Measurements from ENCODE around the gene UBASH3B.

UBASH3B gene

GRCh38 chr11:122785031-122785541, 129.6 kb downstream of the UBASH3B start:
- no peak for DNase-seq (ENCODE audit: low spot score)

- no peak for DNase-seq (ENCODE audit: low spot score)
Observed at GRCh38 chr11:122786896-122787295, 131.4 kb downstream of the UBASH3B start.

- DNase-seq (ENCODE audit: low spot score): no peak
Observed at GRCh38 chr11:122788781-122789535, 133.4 kb downstream of the UBASH3B start.

GRCh38 chr11:122789907-122790306, 134.4 kb downstream of the UBASH3B start:
- DNase-seq (ENCODE audit: low spot score): no peak

- DNase-seq (ENCODE audit: low spot score): no peak
Observed at GRCh38 chr11:122791411-122791810, 135.9 kb downstream of the UBASH3B start.

- no peak for DNase-seq (ENCODE audit: low spot score)
Observed at GRCh38 chr11:122791836-122792235, 136.3 kb downstream of the UBASH3B start.

GRCh38 chr11:122793515-122793914, 138.0 kb downstream of the UBASH3B start:
- no peak for DNase-seq (ENCODE audit: low spot score)

- DNase-seq (ENCODE audit: low spot score): no peak
Observed at GRCh38 chr11:122795307-122795706, 139.8 kb downstream of the UBASH3B start.

GRCh38 chr11:122796128-122796717, 140.7 kb downstream of the UBASH3B start:
- peak; percentile 65 for DNase-seq (ENCODE audit: low spot score)

GRCh38 chr11:122797651-122798050, 142.1 kb downstream of the UBASH3B start:
- DNase-seq (ENCODE audit: low spot score): no peak

- no peak for DNase-seq (ENCODE audit: low spot score)
Observed at GRCh38 chr11:122799406-122800105, 144.0 kb downstream of the UBASH3B start.

GRCh38 chr11:122802876-122803275, 147.4 kb downstream of the UBASH3B start:
- no peak for DNase-seq (ENCODE audit: low spot score)

GRCh38 chr11:122803306-122803705, 147.8 kb downstream of the UBASH3B start:
- no peak for DNase-seq (ENCODE audit: low spot score)

GRCh38 chr11:122803716-122804115, 148.2 kb downstream of the UBASH3B start:
- DNase-seq (ENCODE audit: low spot score): no peak

- no peak for DNase-seq (ENCODE audit: low spot score)
Observed at GRCh38 chr11:122804161-122804560, 148.6 kb downstream of the UBASH3B start.

- no peak for DNase-seq (ENCODE audit: low spot score)
Observed at GRCh38 chr11:122804796-122805195, 149.3 kb downstream of the UBASH3B start.

GRCh38 chr11:122807731-122808477, 152.4 kb downstream of the UBASH3B start:
- DNase-seq (ENCODE audit: low spot score): no peak

- no peak for DNase-seq (ENCODE audit: low spot score)
Observed at GRCh38 chr11:122808478-122808869, 153.0 kb downstream of the UBASH3B start.

GRCh38 chr11:122809866-122810265, 154.3 kb downstream of the UBASH3B start:
- DNase-seq (ENCODE audit: low spot score): no peak

GRCh38 chr11:122811721-122812120, 156.2 kb downstream of the UBASH3B start:
- no peak for DNase-seq (ENCODE audit: low spot score)

GRCh38 chr11:122812638-122813037, 157.1 kb downstream of the UBASH3B start:
- DNase-seq (ENCODE audit: low spot score): no peak
